Stomach (tissue), 4 donors: ENCODE measurements around the gene ANGPTL3.

Experiments
- CTCF ChIP-seq, 7 experiments: fragments of 450-650 bp in 4 of 7; fragments of 200-600 bp in 3 of 7; sonication (generic) in 3 of 7; IDR thresholded peaks; one replicate each; pipeline ENCODE4 v1.5.1; 2016 to 2019; ENCODE audit warnings: antibody characterized with exemption in 7 of 7, control low read depth in 2 of 7, mild to moderate bottlenecking in 1 of 7
- EP300 ChIP-seq: sonication (generic); formaldehyde crosslinking; IDR thresholded peaks from one replicate; pipeline ENCODE4 v1.6.1; 2017; ENCODE audit warnings: antibody characterized with exemption
- POLR2A ChIP-seq, 4 donors: fragments of 450-650 bp; IDR thresholded peaks; one replicate each; pipeline ENCODE4 v1.6.1; 2016; ENCODE audit warnings: antibody characterized with exemption in 4 of 4, control low read depth in 2 of 4, mild to moderate bottlenecking in 1 of 4, moderate library complexity in 1 of 4

GRCh38 chr1:62637392-62638105, 40.2 kb downstream of the ANGPTL3 start:
- TF ChIP-seq CTCF (IDR thresholded peaks at IDR 0.05) (no peak), POLR2A (IDR thresholded peaks at IDR 0.05) (no peak), EP300 (no peak)
